ENCODE results near the gene KRTAP10-11.
"Not testable (repeated sequence)": the region's sequence is repeated elsewhere in the genome, so short reads cannot be mapped to it uniquely, and the experiment has no call there.

KRTAP10-11 gene

GRCh38 chr21:44616591-44616926, 29.7 kb upstream of the KRTAP10-11 start:
- no peaks in the 10 kb centered on the region for H3K27me3 ChIP-seq (ENCODE audit: insufficient read depth, low read length)
- no peak overlapping the region for H3K9ac ChIP-seq (ENCODE audit: low read depth, low read length)
- peaks cover 26% of the 10 kb centered on the region for H3K9me3 ChIP-seq (ENCODE audit: insufficient read depth, low read depth, low read length)
- no peak overlapping the region for H3K4me3 ChIP-seq (ENCODE audit: low read length)
- no peak overlapping the region for H3K27ac ChIP-seq (ENCODE audit: low read length)
- H3K4me1 ChIP-seq (ENCODE audit: insufficient read depth, low read length), result no peaks in the 10 kb centered on the region
- no peaks in the 10 kb centered on the region for H3K36me3 ChIP-seq (ENCODE audit: insufficient read depth, low read depth, low read length)

- Histone ChIP-seq H3K27ac (ENCODE audit: low read length) (no peak overlapping the region), H3K9ac (ENCODE audit: low read depth, low read length) (no peak overlapping the region), H3K4me1 (ENCODE audit: insufficient read depth, low read length) (no peaks in the 10 kb centered on the region), H3K27me3 (ENCODE audit: insufficient read depth, low read length) (no peaks in the 10 kb centered on the region), H3K9me3 (ENCODE audit: insufficient read depth, low read depth, low read length) (peaks cover 23% of the 10 kb centered on the region), H3K36me3 (ENCODE audit: insufficient read depth, low read depth, low read length) (no peaks in the 10 kb centered on the region), H3K4me3 (ENCODE audit: low read length) (no peak overlapping the region)
Measured at GRCh38 chr21:44617071-44617501, 29.1 kb upstream of the KRTAP10-11 start.

GRCh38 chr21:44618504-44618903, 27.7 kb upstream of the KRTAP10-11 start:
- Histone ChIP-seq H3K27me3 (ENCODE audit: insufficient read depth, low read length) (no peaks in the 10 kb centered on the region), H3K36me3 (ENCODE audit: insufficient read depth, low read depth, low read length) (no peaks in the 10 kb centered on the region), H3K9me3 (ENCODE audit: insufficient read depth, low read depth, low read length) (peaks cover 36% of the 10 kb centered on the region), H3K27ac (ENCODE audit: low read length) (no peak overlapping the region), H3K9ac (ENCODE audit: low read depth, low read length) (no peak overlapping the region), H3K4me1 (ENCODE audit: insufficient read depth, low read length) (no peaks in the 10 kb centered on the region), H3K4me3 (ENCODE audit: low read length) (no peak overlapping the region)

GRCh38 chr21:44618909-44619308, 27.3 kb upstream of the KRTAP10-11 start:
- Histone ChIP-seq H3K27me3 (ENCODE audit: insufficient read depth, low read length) (no peaks in the 10 kb centered on the region), H3K4me3 (ENCODE audit: low read length) (no peak overlapping the region), H3K9ac (ENCODE audit: low read depth, low read length) (no peak overlapping the region), H3K4me1 (ENCODE audit: insufficient read depth, low read length) (no peaks in the 10 kb centered on the region), H3K9me3 (ENCODE audit: insufficient read depth, low read depth, low read length) (peaks cover 40% of the 10 kb centered on the region), H3K36me3 (ENCODE audit: insufficient read depth, low read depth, low read length) (no peaks in the 10 kb centered on the region), H3K27ac (ENCODE audit: low read length) (no peak overlapping the region)

- Histone ChIP-seq H3K4me3 (ENCODE audit: low read length) (no peak overlapping the region), H3K27ac (ENCODE audit: low read length) (no peak overlapping the region), H3K9me3 (ENCODE audit: insufficient read depth, low read depth, low read length) (peaks cover 49% of the 10 kb centered on the region), H3K27me3 (ENCODE audit: insufficient read depth, low read length) (no peaks in the 10 kb centered on the region), H3K36me3 (ENCODE audit: insufficient read depth, low read depth, low read length) (no peaks in the 10 kb centered on the region), H3K4me1 (ENCODE audit: insufficient read depth, low read length) (no peaks in the 10 kb centered on the region), H3K9ac (ENCODE audit: low read depth, low read length) (no peak overlapping the region)
Measured at GRCh38 chr21:44619886-44620285, 26.3 kb upstream of the KRTAP10-11 start.

- no peak overlapping the region for H3K9ac ChIP-seq (ENCODE audit: low read depth, low read length)
- H3K27me3 ChIP-seq (ENCODE audit: insufficient read depth, low read length), result no peaks in the 10 kb centered on the region
- no peaks in the 10 kb centered on the region for H3K36me3 ChIP-seq (ENCODE audit: insufficient read depth, low read depth, low read length)
- peaks cover 51% of the 10 kb centered on the region for H3K9me3 ChIP-seq (ENCODE audit: insufficient read depth, low read depth, low read length)
- H3K4me3 ChIP-seq (ENCODE audit: low read length), result no peak overlapping the region
- H3K4me1 ChIP-seq (ENCODE audit: insufficient read depth, low read length), result no peaks in the 10 kb centered on the region
- H3K27ac ChIP-seq (ENCODE audit: low read length), result no peak overlapping the region
Measured at GRCh38 chr21:44623575-44623974, 22.6 kb upstream of the KRTAP10-11 start.

GRCh38 chr21:44625756-44626155, 20.5 kb upstream of the KRTAP10-11 start:
- Histone ChIP-seq H3K27me3 (ENCODE audit: insufficient read depth, low read length) (no peaks in the 10 kb centered on the region), H3K27ac (ENCODE audit: low read length) (no peak overlapping the region), H3K4me3 (ENCODE audit: low read length) (no peak overlapping the region), H3K9ac (ENCODE audit: low read depth, low read length) (no peak overlapping the region), H3K36me3 (ENCODE audit: insufficient read depth, low read depth, low read length) (no peaks in the 10 kb centered on the region), H3K9me3 (ENCODE audit: insufficient read depth, low read depth, low read length) (peaks cover 33% of the 10 kb centered on the region), H3K4me1 (ENCODE audit: insufficient read depth, low read length) (no peaks in the 10 kb centered on the region)

GRCh38 chr21:44626262-44626661, 20.0 kb upstream of the KRTAP10-11 start:
- Histone ChIP-seq H3K36me3 (ENCODE audit: insufficient read depth, low read depth, low read length) (no peaks in the 10 kb centered on the region), H3K9ac (ENCODE audit: low read depth, low read length) (no peak overlapping the region), H3K27me3 (ENCODE audit: insufficient read depth, low read length) (no peaks in the 10 kb centered on the region), H3K4me1 (ENCODE audit: insufficient read depth, low read length) (no peaks in the 10 kb centered on the region), H3K4me3 (ENCODE audit: low read length) (no peak overlapping the region), H3K27ac (ENCODE audit: low read length) (no peak overlapping the region), H3K9me3 (ENCODE audit: insufficient read depth, low read depth, low read length) (peaks cover 28% of the 10 kb centered on the region)

- no peak within 1 kb of the TSS for H3K9ac ChIP-seq (ENCODE audit: low read depth, low read length)
- no peak within 1 kb of the TSS for H3K27ac ChIP-seq (ENCODE audit: low read length)
- H3K36me3 ChIP-seq (ENCODE audit: insufficient read depth, low read depth, low read length), result no peaks in the 10 kb centered on the region
- H3K4me3 ChIP-seq (ENCODE audit: low read length), result no peak within 1 kb of the TSS
- H3K4me1 ChIP-seq (ENCODE audit: insufficient read depth, low read length), result no peaks in the 10 kb centered on the region
- peaks cover 28% of the 10 kb centered on the region for H3K9me3 ChIP-seq (ENCODE audit: insufficient read depth, low read depth, low read length)
- no peaks in the 10 kb centered on the region for H3K27me3 ChIP-seq (ENCODE audit: insufficient read depth, low read length)
Measured at GRCh38 chr21:44626673-44627143, 19.5 kb upstream of the KRTAP10-11 start, which contains the start of gene KRTAP10-9. KRTAP10-9 (plus strand) TSS chr21:44627093; CDS start chr21:44627172, 79 bp downstream.

GRCh38 chr21:44627181-44627822, 18.9 kb upstream of the KRTAP10-11 start:
- H3K27ac ChIP-seq (ENCODE audit: low read length); H3K4me3 ChIP-seq (ENCODE audit: low read length); H3K27me3 ChIP-seq (ENCODE audit: insufficient read depth, low read length); H3K36me3 ChIP-seq (ENCODE audit: insufficient read depth, low read depth, low read length); H3K4me1 ChIP-seq (ENCODE audit: insufficient read depth, low read length); H3K9ac ChIP-seq (ENCODE audit: low read depth, low read length): not testable (repeated sequence)
- H3K9me3 ChIP-seq (ENCODE audit: insufficient read depth, low read depth, low read length), result peaks cover 28% of the 10 kb centered on the region

GRCh38 chr21:44627831-44628233, 18.4 kb upstream of the KRTAP10-11 start:
- H3K27me3 ChIP-seq (ENCODE audit: insufficient read depth, low read length); H3K36me3 ChIP-seq (ENCODE audit: insufficient read depth, low read depth, low read length); H3K4me1 ChIP-seq (ENCODE audit: insufficient read depth, low read length); H3K4me3 ChIP-seq (ENCODE audit: low read length); H3K27ac ChIP-seq (ENCODE audit: low read length); H3K9ac ChIP-seq (ENCODE audit: low read depth, low read length): not testable (repeated sequence)
- peaks cover 22% of the 10 kb centered on the region for H3K9me3 ChIP-seq (ENCODE audit: insufficient read depth, low read depth, low read length)

GRCh38 chr21:44628707-44629391, 17.4 kb upstream of the KRTAP10-11 start:
- H3K27ac ChIP-seq (ENCODE audit: low read length), result no peak overlapping the region
- no peak overlapping the region for H3K9ac ChIP-seq (ENCODE audit: low read depth, low read length)
- H3K27me3 ChIP-seq (ENCODE audit: insufficient read depth, low read length), result no peaks in the 10 kb centered on the region
- no peaks in the 10 kb centered on the region for H3K4me1 ChIP-seq (ENCODE audit: insufficient read depth, low read length)
- peaks cover 12% of the 10 kb centered on the region for H3K9me3 ChIP-seq (ENCODE audit: insufficient read depth, low read depth, low read length)
- H3K4me3 ChIP-seq (ENCODE audit: low read length), result no peak overlapping the region
- no peaks in the 10 kb centered on the region for H3K36me3 ChIP-seq (ENCODE audit: insufficient read depth, low read depth, low read length)
